GM18858 (cell line): ENCODE measurements around the gene ILKAP.

ENCODE experiments used
- ATAC-seq: cut with Tn5 transposase; IDR thresholded peaks from one replicate; pipeline ENCODE4 v1.9.1; 2021; ENCODE audit not compliant: unreplicated experiment

ILKAP gene

GRCh38 chr2:238138331-238139195 is 64.9 kb downstream of the ILKAP start, which contains the start of gene KLHL30:
Gene KLHL30 (plus strand): TSS chr2:238138668. CDS start chr2:238140755, 2,087 bp downstream.
- no peak for ATAC-seq

- no peak for ATAC-seq
Measured at GRCh38 chr2:238137885-238138284, 65.6 kb downstream of the ILKAP start.

GRCh38 chr2:238136820-238137537 is 66.5 kb downstream of the ILKAP start:
- no peak for ATAC-seq

- ATAC-seq = no peak
Measured at GRCh38 chr2:238135601-238136150, 67.8 kb downstream of the ILKAP start.

GRCh38 chr2:238134393-238134785 is 69.1 kb downstream of the ILKAP start:
- no peak for ATAC-seq

GRCh38 chr2:238133499-238134392 is 69.7 kb downstream of the ILKAP start:
- ATAC-seq = no peak

- ATAC-seq = no peak
Measured at GRCh38 chr2:238132463-238133450, 70.7 kb downstream of the ILKAP start.

- no peak for ATAC-seq
Measured at GRCh38 chr2:238131761-238132462, 71.6 kb downstream of the ILKAP start.

- ATAC-seq = no peak
Measured at GRCh38 chr2:238130696-238131628, 72.5 kb downstream of the ILKAP start.

- ATAC-seq = no peak
Measured at GRCh38 chr2:238130111-238130695, 73.3 kb downstream of the ILKAP start.

GRCh38 chr2:238129166-238130010 is 74.1 kb downstream of the ILKAP start:
- ATAC-seq = no peak

- no peak for ATAC-seq
Measured at GRCh38 chr2:238128534-238129001, 74.9 kb downstream of the ILKAP start.

- no peak for ATAC-seq
Measured at GRCh38 chr2:238128061-238128440, 75.4 kb downstream of the ILKAP start.

- no peak for ATAC-seq
Measured at GRCh38 chr2:238127165-238128060, 76.1 kb downstream of the ILKAP start.

GRCh38 chr2:238126775-238127164 is 76.7 kb downstream of the ILKAP start:
- no peak for ATAC-seq

- ATAC-seq = no peak
Measured at GRCh38 chr2:238126338-238126737, 77.2 kb downstream of the ILKAP start.
